GM18951 (cell line): Measurements from ENCODE around the gene SLC25A44.
A peak's percentile ranks its signal among the peaks of the same experiment; 100 is the strongest.

Experiments used
- POLR2A ChIP-seq: IDR thresholded peaks from 4 replicates; pipeline ENCODE4 v1.6.1; 2011; ENCODE audit warnings: mild to moderate bottlenecking; ENCODE audit not compliant: insufficient read length, insufficient read depth; ENCODE audit errors: extremely low read depth
- in situ Hi-C: fragments of 300-500 bp; cut with MboI; formaldehyde crosslinking; loops from one replicate; pipeline ENCODE4 v1.12.0; 2022; ENCODE audit warnings: low sequenced_read_pairs, mixed read lengths, inconsistent platforms; ENCODE audit not compliant: unreplicated experiment

Gene SLC25A44, protein sequence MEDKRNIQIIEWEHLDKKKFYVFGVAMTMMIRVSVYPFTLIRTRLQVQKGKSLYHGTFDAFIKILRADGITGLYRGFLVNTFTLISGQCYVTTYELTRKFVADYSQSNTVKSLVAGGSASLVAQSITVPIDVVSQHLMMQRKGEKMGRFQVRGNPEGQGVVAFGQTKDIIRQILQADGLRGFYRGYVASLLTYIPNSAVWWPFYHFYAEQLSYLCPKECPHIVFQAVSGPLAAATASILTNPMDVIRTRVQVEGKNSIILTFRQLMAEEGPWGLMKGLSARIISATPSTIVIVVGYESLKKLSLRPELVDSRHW

DNA sequence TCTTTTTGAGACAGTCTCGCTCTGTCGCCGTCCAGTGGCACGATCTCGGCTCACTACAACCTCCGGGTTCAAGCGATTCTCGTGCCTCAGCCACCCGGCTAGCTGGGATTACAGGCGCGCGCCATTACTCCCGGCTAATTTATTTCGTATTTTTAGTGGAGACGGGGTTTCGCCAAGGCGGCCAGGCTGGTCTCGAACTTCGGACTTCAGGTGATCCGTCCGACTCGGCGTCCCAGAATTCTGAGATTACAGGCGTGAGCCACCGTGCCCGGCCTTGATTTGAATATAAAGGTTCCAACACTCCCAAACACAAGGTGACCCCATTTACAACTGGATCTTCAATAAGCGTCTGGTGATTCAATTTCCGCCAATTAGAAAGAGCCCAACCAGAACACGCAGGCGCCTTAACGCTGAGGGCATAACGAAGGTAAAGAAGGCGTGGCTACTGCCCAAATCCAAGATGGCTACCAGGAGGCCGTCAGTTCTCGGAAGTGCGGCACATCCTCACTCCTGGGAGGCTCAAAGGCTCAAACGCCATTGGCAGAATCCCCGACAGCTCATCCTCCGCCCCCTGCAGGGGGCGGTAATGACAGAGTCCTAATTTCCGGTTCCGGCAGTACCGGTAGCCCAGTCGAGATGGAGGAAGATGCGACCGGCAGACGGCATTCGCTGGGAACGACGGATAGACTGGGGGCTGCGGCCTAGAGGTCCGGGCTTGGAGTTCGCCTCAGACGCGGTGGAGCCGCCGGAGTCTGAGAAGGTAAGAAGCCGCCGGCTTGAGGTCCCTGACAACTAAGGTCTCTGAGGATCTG lies at the start of gene SLC25A44:
SLC25A44 (plus strand) TSS at position 617 of the 812 bp plus-strand sequence. CDS start 5,744 bp downstream, outside the sequence.
- peak; percentile 85 for TF ChIP-seq POLR2A
- in situ Hi-C loops = no loop called here

DNA sequence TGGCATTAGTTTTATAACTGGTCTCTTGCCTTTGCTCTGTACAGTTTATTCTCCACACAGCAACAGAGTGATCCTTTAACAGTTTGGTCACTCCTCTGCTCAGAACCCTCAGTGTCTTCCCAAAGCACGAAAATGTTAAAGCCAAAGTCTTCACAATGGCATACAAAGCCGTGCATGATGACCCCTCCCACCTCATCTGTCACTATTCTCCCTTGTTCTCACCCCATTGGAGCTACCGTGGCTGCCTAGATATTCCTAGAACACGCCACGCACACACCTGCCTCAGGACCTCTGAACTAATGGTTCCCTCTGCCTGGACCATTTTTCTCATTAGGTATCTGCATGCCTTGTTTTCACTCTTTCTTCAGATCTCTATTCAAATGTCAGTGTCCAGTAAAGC lies 49.2 kb upstream of the SLC25A44 start:
- TF ChIP-seq POLR2A = no peak
- in situ Hi-C loops = no loop called here

DNA sequence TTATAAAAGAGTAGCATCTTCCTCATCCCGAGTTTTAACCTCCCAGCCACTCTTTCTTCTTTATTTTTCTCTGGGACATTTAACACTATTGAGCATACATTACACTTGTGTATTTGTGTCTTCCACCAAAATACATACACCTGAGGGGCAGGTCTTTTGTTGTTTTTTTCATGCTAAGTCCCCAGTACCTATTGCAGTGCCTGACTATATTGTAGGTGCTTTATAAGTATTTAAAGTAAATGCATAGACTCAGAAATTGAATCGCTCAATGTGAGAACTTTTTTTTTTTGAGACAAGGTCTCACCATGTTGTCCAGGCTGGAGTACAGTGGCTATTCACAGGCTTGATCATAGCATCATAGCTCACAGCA lies 48.3 kb upstream of the SLC25A44 start:
- in situ Hi-C loops = no loop called here
- no peak for TF ChIP-seq POLR2A

DNA sequence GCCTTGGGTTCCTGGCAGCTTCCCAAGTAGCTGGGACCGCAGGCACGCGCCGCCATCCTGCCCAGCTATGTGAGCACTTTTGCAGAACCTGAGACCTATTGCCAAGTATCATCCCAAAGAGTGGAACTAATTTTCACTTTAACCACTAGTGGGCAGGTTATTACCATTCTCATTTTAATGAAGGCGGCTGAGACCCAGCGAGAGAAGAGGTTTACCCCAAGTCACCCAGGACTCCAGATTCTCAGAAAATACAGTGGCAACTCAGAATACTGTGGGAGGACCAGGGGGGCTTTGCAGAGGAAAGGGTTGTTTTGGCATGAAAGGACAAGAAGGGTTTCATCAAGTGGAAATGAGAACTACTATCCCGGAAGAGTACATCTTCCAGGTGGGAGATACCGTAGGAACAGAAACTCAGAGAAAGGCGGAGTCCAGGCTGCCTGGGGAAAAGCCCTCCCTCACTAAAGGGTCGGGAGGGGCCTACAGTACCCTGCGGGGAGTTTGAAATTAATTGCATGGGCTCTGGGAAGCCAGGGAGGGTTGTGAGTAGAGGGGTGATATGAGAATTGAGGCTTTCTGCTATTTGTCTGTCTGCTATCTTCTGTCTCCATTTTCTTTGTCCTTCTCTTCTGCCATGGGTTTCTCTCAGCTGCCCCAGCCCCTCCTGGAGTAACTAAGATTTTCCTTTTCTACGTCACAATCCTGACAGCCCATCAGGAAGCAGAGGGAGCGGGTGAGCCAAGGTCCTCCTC lies 47.7 kb upstream of the SLC25A44 start:
- TF ChIP-seq POLR2A = no peak
- in situ Hi-C loops = no loop called here

DNA sequence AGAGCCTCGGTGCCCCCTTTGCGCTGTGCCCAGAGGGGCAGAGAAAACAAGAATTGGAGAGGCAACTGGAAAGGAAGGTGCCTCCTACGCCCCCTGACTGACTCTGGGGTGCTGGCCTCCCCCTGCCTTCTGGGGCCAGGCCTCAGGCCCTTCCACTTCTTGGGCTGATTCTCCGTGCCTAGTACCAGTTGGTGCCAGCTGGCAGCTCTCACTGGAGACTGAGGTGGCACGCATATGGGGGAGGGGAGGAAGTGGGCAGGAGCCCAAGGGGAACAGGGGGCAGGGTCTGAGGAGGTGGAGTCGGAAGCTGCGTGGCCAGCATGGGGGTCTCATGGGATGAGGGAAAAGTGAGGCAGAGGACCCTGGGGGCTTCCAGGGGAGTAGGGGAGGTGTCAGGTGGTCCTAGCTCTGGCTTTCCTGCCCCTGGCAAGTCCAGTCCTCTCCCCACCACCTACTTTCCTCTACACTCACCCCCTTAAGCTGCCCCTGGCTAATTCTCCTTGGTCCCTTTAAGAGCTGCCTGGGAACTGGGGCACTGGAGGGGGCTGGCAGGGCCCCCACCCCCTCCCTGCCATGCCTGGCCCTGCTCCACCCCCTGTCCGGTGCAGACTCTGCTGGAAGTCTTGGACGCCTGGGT lies 47.0 kb upstream of the SLC25A44 start:
- in situ Hi-C loops = no loop called here
- peak; percentile 21 for TF ChIP-seq POLR2A

DNA sequence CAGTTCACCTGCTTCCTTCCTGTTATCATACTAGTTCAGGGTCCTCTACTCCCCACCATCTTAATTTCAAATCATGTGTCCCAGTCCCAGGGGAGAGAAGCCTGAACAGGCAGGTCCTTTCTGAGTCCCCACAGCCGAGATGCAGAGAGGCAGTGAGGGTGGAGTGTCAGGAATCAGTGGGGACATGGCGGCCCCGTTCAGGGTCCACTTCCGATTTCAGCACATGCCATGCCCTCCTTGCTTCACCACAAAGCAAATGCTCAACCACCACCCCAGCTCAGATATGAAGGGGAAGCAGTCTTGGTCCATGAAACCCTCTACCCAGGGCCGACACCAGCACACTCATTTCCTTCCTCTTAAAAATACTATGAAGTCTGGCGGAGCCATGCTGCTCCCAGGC lies 45.7 kb upstream of the SLC25A44 start:
- in situ Hi-C loops = no loop called here
- TF ChIP-seq POLR2A = peak; percentile 39

DNA sequence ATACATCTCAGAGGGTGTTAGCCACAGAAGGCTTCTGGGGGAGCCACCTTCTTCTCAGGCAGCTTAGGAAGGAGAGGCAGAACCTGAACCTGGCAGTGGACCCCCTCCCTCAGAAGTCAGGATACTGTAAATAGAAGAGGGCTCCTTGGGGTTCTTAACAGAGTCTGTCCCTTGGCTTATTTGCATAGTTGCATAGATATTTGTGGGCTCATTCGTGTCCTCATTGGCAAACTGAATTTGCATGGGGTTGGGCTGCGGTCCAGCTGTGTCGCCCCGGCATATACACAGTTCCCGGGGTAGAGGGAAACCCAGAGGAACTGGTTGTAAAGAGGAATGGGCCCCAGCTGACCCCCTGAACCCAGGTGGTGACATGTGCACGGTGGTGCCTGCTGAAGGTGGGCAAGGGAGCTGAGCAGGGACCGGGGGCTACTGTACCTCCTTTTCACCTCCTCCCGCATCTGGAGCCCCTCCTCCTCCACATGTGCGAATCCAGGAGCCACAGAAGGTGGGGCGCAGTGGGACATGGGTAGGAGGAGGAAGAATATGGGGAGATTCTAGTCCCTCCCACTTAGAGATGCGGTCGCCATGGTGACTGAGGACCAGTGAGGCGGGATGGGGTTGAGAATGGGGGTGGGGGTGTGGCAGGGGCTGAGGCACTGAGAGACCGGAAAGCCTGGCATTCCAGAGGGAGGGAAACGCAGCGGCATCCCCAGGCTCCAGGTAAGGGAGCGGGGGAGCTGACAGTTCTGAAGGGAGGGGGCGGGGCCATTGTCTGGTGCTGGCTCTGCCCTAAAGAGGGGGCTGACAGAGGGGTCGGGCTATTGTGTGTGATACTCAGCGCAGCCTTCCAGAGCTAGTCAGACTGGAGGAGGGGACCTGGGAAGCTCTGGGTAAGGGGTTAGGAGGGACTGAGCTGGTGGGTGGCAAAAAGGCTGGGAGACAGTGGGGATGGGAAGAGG lies 44.3 kb upstream of the SLC25A44 start:
- in situ Hi-C loops = no loop called here
- TF ChIP-seq POLR2A = peak; percentile 77

DNA sequence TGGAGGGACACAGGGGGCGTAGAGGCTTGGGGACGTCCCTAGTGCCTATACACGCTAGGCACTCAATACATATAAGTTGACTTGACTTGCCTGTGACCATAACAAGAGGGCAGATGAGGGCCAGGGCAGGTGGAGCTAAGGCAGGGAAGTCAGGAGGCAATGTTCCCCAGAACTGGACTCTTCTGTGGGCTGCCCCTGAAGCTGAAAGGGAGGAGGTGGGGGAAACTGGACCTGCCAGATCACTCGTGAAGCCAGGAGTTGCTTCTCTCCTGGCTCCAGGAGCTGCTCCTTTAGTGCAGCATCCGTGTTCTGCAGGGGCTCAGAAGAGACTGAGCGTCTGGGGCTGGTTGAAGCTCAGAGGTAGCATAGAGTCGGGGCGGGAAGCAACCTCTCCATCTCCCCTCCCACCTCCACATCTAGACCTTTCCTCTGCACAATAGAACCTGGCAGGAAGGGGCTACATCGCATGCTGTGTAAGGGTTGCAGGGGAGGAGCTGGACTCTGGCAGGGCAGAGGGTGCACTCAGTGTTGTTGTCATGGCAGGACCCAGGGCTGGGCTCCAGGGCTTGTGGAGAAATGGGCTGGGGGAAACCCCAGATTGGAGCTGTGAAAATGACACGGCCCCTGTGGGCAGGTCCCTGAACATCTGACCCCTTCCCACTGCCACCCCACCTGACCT lies 43.4 kb upstream of the SLC25A44 start:
- TF ChIP-seq POLR2A = no peak
- in situ Hi-C loops = no loop called here

DNA sequence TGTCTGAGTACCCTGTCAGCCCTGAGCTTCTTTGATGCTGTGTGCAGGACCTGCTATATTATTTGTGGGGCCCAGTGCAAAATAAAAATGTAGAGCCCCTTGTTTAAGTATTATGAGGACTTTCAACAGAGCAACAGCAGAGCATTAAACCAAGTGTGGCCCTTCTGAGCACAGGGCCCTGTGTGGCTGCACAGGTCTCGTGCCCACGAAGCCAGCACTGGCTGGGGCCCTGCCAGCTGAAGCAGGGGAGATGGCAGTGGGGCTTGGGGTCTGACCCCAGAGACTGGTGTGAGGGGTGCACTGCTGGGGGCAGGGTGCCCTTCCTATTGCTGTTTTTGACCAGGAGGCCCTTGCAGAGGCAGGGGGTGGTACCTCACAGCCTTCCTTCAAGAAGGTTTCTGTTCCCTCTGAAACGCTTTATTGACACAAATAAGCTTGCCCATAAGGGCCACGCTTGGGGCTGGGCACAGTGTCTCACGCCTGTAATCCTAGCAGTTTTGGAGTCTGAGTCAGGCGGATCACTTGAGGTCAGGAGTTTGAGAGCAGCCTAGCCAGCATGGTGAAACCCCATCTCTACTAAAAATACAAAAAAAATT lies 42.7 kb upstream of the SLC25A44 start:
- TF ChIP-seq POLR2A = peak; percentile 12
- in situ Hi-C loops = no loop called here

DNA sequence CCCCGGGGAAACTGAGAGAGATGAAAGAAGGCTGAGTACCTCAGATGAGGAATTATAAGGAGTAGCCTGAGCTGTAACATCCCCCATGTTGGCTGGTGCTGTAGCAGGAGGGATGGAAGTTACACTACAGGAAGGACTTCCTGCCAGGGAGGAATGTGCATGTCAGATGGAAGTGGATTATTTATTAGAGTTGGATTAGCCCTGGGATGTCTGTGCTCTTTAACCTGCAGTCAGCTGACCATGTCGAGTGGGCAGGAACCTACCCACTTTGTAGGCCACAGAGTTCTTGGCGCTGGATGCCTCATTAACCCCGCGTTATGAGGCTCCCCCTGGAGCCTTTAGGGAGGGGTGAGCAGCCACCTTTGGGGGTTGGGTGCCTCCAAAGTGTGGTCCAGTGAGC lies 41.3 kb upstream of the SLC25A44 start:
- in situ Hi-C loops = no loop called here
- TF ChIP-seq POLR2A = no peak

DNA sequence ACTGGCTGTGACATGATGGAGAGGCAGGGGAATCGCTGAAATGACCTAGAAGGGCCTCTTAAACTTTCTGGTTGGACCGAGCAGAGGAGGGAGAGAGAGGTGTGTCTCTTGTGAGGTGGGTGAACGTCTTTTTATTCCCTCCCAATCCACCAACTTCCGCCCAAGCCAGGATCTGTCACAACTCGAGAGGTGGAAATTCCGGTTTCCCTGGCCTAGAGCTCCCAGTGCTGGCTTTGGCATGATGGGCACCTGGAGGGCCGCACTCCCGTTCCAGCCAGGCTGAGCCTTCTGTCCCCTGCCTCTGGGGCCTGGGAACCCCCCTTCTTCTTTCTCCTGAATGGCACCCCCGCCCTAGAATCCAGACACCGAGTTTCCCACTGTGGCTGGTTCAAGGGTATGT lies 40.5 kb upstream of the SLC25A44 start, which contains the start of gene SEMA4A:
SEMA4A (plus strand) TSS at position 224 of the 400 bp plus-strand sequence. CDS start 994 bp downstream, outside the sequence.
- TF ChIP-seq POLR2A = no peak

More for the DNA sequence above, 40.5 kb upstream of the SLC25A44 start, which contains the start of gene SEMA4A:
- in situ Hi-C loops = no loop called here
